IMR-90 (cell line): ENCODE data around the gene ASH1L. TPM values are rescaled to one million over a fixed set of nuclear protein-coding genes. Genes with fewer than 3 reads are reported as not detected.

ENCODE experiments used
- ATAC-seq: fragments of 200-7000 bp; cut with Tn5 transposase; 2 replicates; pipeline ENCODE4 v1.9.1; 2020; ENCODE audit warnings: low read depth, mild to moderate bottlenecking, moderate library complexity
- BruUV-seq: library from RNA; stranded (reverse); fragments of 400-500 nt; replicated peaks from 2 replicates; lab custom pipeline; 2021; lab: Mats Ljungman, UMichigan
- CTCF ChIA-PET: fragments of 300-600 bp; formaldehyde crosslinking; extraction: SDS; loops from one replicate; lab custom pipeline; 2021; ENCODE audit warnings: antibody characterized with exemption; lab: Yijun Ruan, JAX
- POLR2A ChIA-PET: fragments of 300-600 bp; sonication (Branson Sonifier 250); formaldehyde crosslinking; loops from one replicate; lab custom pipeline; 2022; ENCODE audit warnings: antibody characterized with exemption; ENCODE audit not compliant: unreplicated experiment; lab: Charles Lee
- DNase-seq: peaks from one replicate; pipeline ENCODE4 v3.0.0; 2013
- H2AFZ ChIP-seq: replicated peaks from 2 replicates; pipeline ENCODE3; 2013; ENCODE audit warnings: low read length, mild to moderate bottlenecking; ENCODE audit not compliant: poor library complexity
- H2AK5ac ChIP-seq: 2 replicates; pipeline ENCODE4 v1.6.1; 2013; ENCODE audit warnings: low read depth, low read length, inconsistent platforms
- H2AK9ac ChIP-seq: replicated peaks from 2 replicates; pipeline ENCODE3; 2013; ENCODE audit warnings: mild to moderate bottlenecking, low read depth, low read length, moderate library complexity; ENCODE audit not compliant: poor library complexity
- H2BK120ac ChIP-seq: 2 replicates; pipeline ENCODE4 v1.6.1; 2013; ENCODE audit warnings: low read depth, low read length, inconsistent platforms
- H2BK15ac ChIP-seq: 3 replicates; pipeline ENCODE4 v1.6.1; 2013; ENCODE audit warnings: low read depth, low read length, inconsistent platforms
- H2BK20ac ChIP-seq: 2 replicates; pipeline ENCODE4 v1.6.1; 2013; ENCODE audit warnings: low read depth, mild to moderate bottlenecking, inconsistent platforms, low read length, moderate library complexity
- H2BK5ac ChIP-seq: 2 replicates; pipeline ENCODE4 v1.6.1; 2013; ENCODE audit warnings: mild to moderate bottlenecking, low read depth, low read length, inconsistent platforms; ENCODE audit not compliant: poor library complexity, severe bottlenecking
- H3K14ac ChIP-seq: replicated peaks from 2 replicates; pipeline ENCODE4 v1.6.1; 2013; ENCODE audit warnings: low read depth, low read length, inconsistent platforms
- H3K18ac ChIP-seq: 2 replicates; pipeline ENCODE4 v1.6.1; 2013; ENCODE audit warnings: low read depth, low read length, control low read depth
- H3K23ac ChIP-seq: 2 replicates; pipeline ENCODE4 v1.6.1; 2013; ENCODE audit warnings: low read depth, low read length, inconsistent platforms
- H3K27ac ChIP-seq: 2 replicates; pipeline ENCODE4 v1.5.1; 2013; ENCODE audit warnings: mild to moderate bottlenecking, control low read depth, low read length; ENCODE audit not compliant: insufficient read depth
- H3K27me3 ChIP-seq: 2 replicates; pipeline ENCODE4 v1.6.1; 2013; ENCODE audit warnings: low read length; ENCODE audit not compliant: control insufficient read depth, insufficient read depth
- H3K36me3 ChIP-seq: 2 replicates; pipeline ENCODE4 v1.6.1; 2013; ENCODE audit warnings: low read length, mixed read lengths; ENCODE audit not compliant: control insufficient read depth, insufficient read depth
- H3K4ac ChIP-seq: 2 replicates; pipeline ENCODE4 v1.6.1; 2013; ENCODE audit warnings: low read depth, low read length, inconsistent platforms
- H3K4me1 ChIP-seq: 2 replicates; pipeline ENCODE4 v1.6.1; 2013; ENCODE audit warnings: low read length, mixed read lengths; ENCODE audit not compliant: control insufficient read depth, insufficient read depth
- H3K4me2 ChIP-seq: 2 replicates; pipeline ENCODE4 v1.6.1; 2013; ENCODE audit warnings: low read depth, mild to moderate bottlenecking, control low read depth, low read length, moderate library complexity
- H3K4me3 ChIP-seq: 2 replicates; pipeline ENCODE4 v1.5.1; 2013; ENCODE audit warnings: low read depth, mild to moderate bottlenecking, control low read depth, low read length, moderate library complexity; ENCODE audit not compliant: insufficient read depth
- H3K56ac ChIP-seq: 2 replicates; pipeline ENCODE4 v1.6.1; 2013; ENCODE audit warnings: low read length, inconsistent platforms; ENCODE audit not compliant: insufficient read depth; ENCODE audit errors: extremely low read depth
- H3K79me1 ChIP-seq, 2 experiments: 2 replicates each; pipeline ENCODE4 v1.6.1; 2013; ENCODE audit warnings: low read length in 2 of 2, inconsistent platforms in 1 of 2, low read depth in 1 of 2
- H3K9ac ChIP-seq: 2 replicates; pipeline ENCODE4 v1.6.1; 2013; ENCODE audit warnings: low read depth, low read length, control low read depth
- H3K9me1 ChIP-seq: 2 replicates; pipeline ENCODE4 v1.6.1; 2013; ENCODE audit warnings: low read length, inconsistent platforms; ENCODE audit not compliant: insufficient read depth
- H3K9me3 ChIP-seq: 2 replicates; pipeline ENCODE4 v1.6.1; 2013; ENCODE audit warnings: low read length; ENCODE audit not compliant: control insufficient read depth, insufficient read depth
- H4K20me1 ChIP-seq: 2 replicates; pipeline ENCODE4 v1.6.1; 2013; ENCODE audit warnings: low read length, inconsistent platforms; ENCODE audit not compliant: insufficient read depth
- H4K5ac ChIP-seq: 2 replicates; pipeline ENCODE4 v1.6.1; 2013; ENCODE audit warnings: mild to moderate bottlenecking, low read depth, low read length, control low read depth
- H4K8ac ChIP-seq, 2 experiments: 2 replicates each; pipeline ENCODE4 v1.6.1; 2013; ENCODE audit warnings: low read depth in 2 of 2, low read length in 2 of 2, control low read depth in 1 of 2, inconsistent platforms in 1 of 2
- H4K91ac ChIP-seq: 2 replicates; pipeline ENCODE4 v1.6.1; 2013; ENCODE audit warnings: low read depth, low read length, inconsistent platforms; ENCODE audit not compliant: insufficient read depth
- BHLHE40 ChIP-seq: fragments of 150-350 bp; IDR thresholded peaks from 2 replicates; pipeline ENCODE4 v1.6.1; 2016; ENCODE audit warnings: mild to moderate bottlenecking, low read depth, low read length
- CEBPB ChIP-seq: IDR thresholded peaks from 2 replicates; pipeline ENCODE4 v1.6.1; 2012; ENCODE audit warnings: low read depth, low read length, improper control_type of control experiment
- CHD1 ChIP-seq: IDR thresholded peaks from 2 replicates; pipeline ENCODE4 v1.6.1; 2012; ENCODE audit warnings: low read depth, low read length, improper control_type of control experiment
- CTCF ChIP-seq: conservative IDR thresholded peaks from 2 replicates; pipeline ENCODE4 v1.5.1; 2012; ENCODE audit warnings: mild to moderate bottlenecking, low read depth, low read length, improper control_type of control experiment
- FOS ChIP-seq: fragments of 150-350 bp; IDR thresholded peaks from 2 replicates; pipeline ENCODE4 v1.6.1; 2016; ENCODE audit warnings: low read depth, low read length
- MAFK ChIP-seq: IDR thresholded peaks from 2 replicates; pipeline ENCODE4 v1.6.1; 2012; ENCODE audit warnings: low read depth, low read length, improper control_type of control experiment
- MXI1 ChIP-seq: IDR thresholded peaks from 2 replicates; pipeline ENCODE4 v1.6.1; 2012; ENCODE audit warnings: low read depth, mild to moderate bottlenecking, low read length, moderate library complexity, borderline replicate concordance
- NFE2L2 ChIP-seq: fragments of 150-350 bp; IDR thresholded peaks from 2 replicates; pipeline ENCODE4 v1.6.1; 2016; ENCODE audit warnings: low read depth, mild to moderate bottlenecking, low read length
- POLR2A ChIP-seq: IDR thresholded peaks from 2 replicates; pipeline ENCODE4 v1.6.1; 2012; ENCODE audit warnings: mild to moderate bottlenecking, low read depth, low read length
- RAD21 ChIP-seq: IDR thresholded peaks from 2 replicates; pipeline ENCODE4 v1.6.1; 2012; ENCODE audit warnings: low read length, improper control_type of control experiment
- RCOR1 ChIP-seq: IDR thresholded peaks from 2 replicates; pipeline ENCODE4 v1.6.1; 2012; ENCODE audit warnings: mild to moderate bottlenecking, low read length, improper control_type of control experiment; ENCODE audit not compliant: insufficient replicate concordance
- RFX5 ChIP-seq: IDR thresholded peaks from 2 replicates; pipeline ENCODE4 v1.8.0; 2012; ENCODE audit warnings: low read depth, mild to moderate bottlenecking, low read length, moderate library complexity
- SMC3 ChIP-seq: fragments of 150-350 bp; IDR thresholded peaks from 2 replicates; pipeline ENCODE4 v1.6.1; 2016; ENCODE audit warnings: low read depth, mild to moderate bottlenecking, antibody characterized with exemption, low read length, moderate library complexity
- USF2 ChIP-seq: fragments of 150-350 bp; IDR thresholded peaks from 2 replicates; pipeline ENCODE4 v1.6.1; 2017; ENCODE audit warnings: mild to moderate bottlenecking, antibody characterized with exemption, low read length, low read depth
- WGBS, 2 experiments: methylation state at CpG; one replicate each; pipeline versions ENCODE4 v1.1.5 to v1.1.7; 2013; ENCODE audit warnings: missing lambda C conversion rate in 2 of 2; ENCODE audit not compliant: insufficient read length in 1 of 2; ENCODE audit errors: extremely low coverage in 2 of 2; 5-methylcytosine and 5-hydroxymethylcytosine counted together
- dilution Hi-C: fragments of 300-500 bp; cut with HindIII; formaldehyde crosslinking; loops from one replicate; pipeline ENCODE4 v1.14.3; 2018; ENCODE audit warnings: low sequenced_read_pairs; ENCODE audit not compliant: unreplicated experiment
- in situ Hi-C: fragments of 300-500 bp; cut with MboI; formaldehyde crosslinking; loops from 3 replicates; pipeline ENCODE4 v1.14.3; 2019; ENCODE audit warnings: low sequenced_read_pairs, inconsistent platforms, mixed read lengths
- intact Hi-C: fragments of 100-400 bp; cut with micrococcal nuclease; formaldehyde crosslinking; loops from 2 replicates; pipeline ENCODE4 v1.10.0; 2022
- polyA plus RNA-seq, 3 experiments: library from polyadenylated mRNA; depleted of rRNA; stranded (reverse); fragments of >200 nt; gene quantifications; 2 replicates each; pipeline ENCODE4 v1.2.3, GENCODE V29; 2012; ENCODE audit warnings: low replicate concordance in 1 of 3
- total RNA-seq: library from RNA; depleted of rRNA; stranded (reverse); fragments of >200 nt; gene quantifications from 2 replicates; pipeline ENCODE4 v1.2.3, GENCODE V29; 2012

ASH1L gene
- total and polyA plus RNA-seq, 2 of the 4 experiments (the other 2 are of a cell fraction), result 13.7 to 18.5 TPM

- Histone ChIP-seq H3K27me3 (peaks cover 57% of the 10 kb centered on the region), H2AK9ac (peak overlapping the region; percentile 1), H2AFZ (peak overlapping the region; percentile 18), H3K56ac (no peak overlapping the region), H4K8ac (no peak overlapping the region), H3K9me1 (no peaks in the 10 kb centered on the region), H2AK5ac (no peak overlapping the region), H2BK120ac (no peak overlapping the region), H3K18ac (no peak overlapping the region), H3K14ac (no peak overlapping the region), H3K4me3 (no peak overlapping the region), H3K9me3 (peaks cover 2% of the 10 kb centered on the region; the same call in 1 of the 2 replicates), H3K23ac (no peak overlapping the region), H3K9ac (no peak overlapping the region), H3K27ac (no peak overlapping the region), H4K5ac (no peak overlapping the region), H2BK20ac (no peak overlapping the region), H3K79me1 (no peaks in the 10 kb centered on the region), H4K20me1 (no peaks in the 10 kb centered on the region), H3K4me1 (no peaks in the 10 kb centered on the region), H3K4ac (no peak overlapping the region), H3K36me3 (no peaks in the 10 kb centered on the region), H2BK15ac (no peak overlapping the region), H2BK5ac (no peak overlapping the region), H4K91ac (no peak overlapping the region), H3K4me2 (no peak overlapping the region)
- TF ChIP-seq USF2 (no peak), RCOR1 (no peak), CHD1 (no peak), MAFK (no peak), BHLHE40 (no peak), POLR2A (no peak), RFX5 (no peak), FOS (no peak), RAD21 (no peak), MXI1 (no peak), CTCF (no peak), CEBPB (no peak), SMC3 (no peak), NFE2L2 (no peak)
- DNase-seq (no peak), ATAC-seq (no peak)
- dilution Hi-C loops, result no loop called here
- in situ Hi-C loops, result no loop called here
- WGBS, 2 experiments, result 43% methylated on average over 26 of the region's 46 CpGs; no CpG with 5 or more reads in 1 of the 2 experiments
- BruUV-seq, result no TSS peak
- ChIA-PET CTCF (no interaction called here), POLR2A (no interaction called here)
- intact Hi-C loops, result no loop called here
Observed at GRCh38 chr1:155294520-155295182, 268.0 kb downstream of the ASH1L start.
